AG04449 (cell line): ENCODE data around the gene IQGAP2.

Source experiments
- CTCF ChIA-PET: fragments of 350-600 bp; formaldehyde crosslinking; extraction: SDS; loops from one replicate; lab custom pipeline; 2021; ENCODE audit warnings: antibody characterized with exemption; lab: Yijun Ruan, JAX
- POLR2A ChIA-PET: fragments of 400-600, 350-600 bp; formaldehyde crosslinking; extraction: SDS; loops from one replicate; lab custom pipeline; 2020; ENCODE audit warnings: antibody characterized with exemption, inconsistent platforms; lab: Yijun Ruan, JAX
- DNase-seq: peaks from one replicate; pipeline ENCODE4 v3.0.0-alpha.2; 2010; ENCODE audit warnings: low read depth, low spot score
- H3K4me3 ChIP-seq: 2 replicates; pipeline ENCODE4 v1.5.1; 2011; ENCODE audit warnings: low read depth, mild to moderate bottlenecking, control low read depth, low read length
- TF ChIP-seq, protein P1 (sequence below): IDR thresholded peaks from one replicate; pipeline ENCODE4 v1.5.1; 2011; ENCODE audit warnings: mild to moderate bottlenecking, moderate library complexity, low read length, control low read depth, inconsistent platforms; ENCODE audit not compliant: insufficient read depth; ENCODE audit errors: missing control alignments

The IQGAP2 gene

DNA sequence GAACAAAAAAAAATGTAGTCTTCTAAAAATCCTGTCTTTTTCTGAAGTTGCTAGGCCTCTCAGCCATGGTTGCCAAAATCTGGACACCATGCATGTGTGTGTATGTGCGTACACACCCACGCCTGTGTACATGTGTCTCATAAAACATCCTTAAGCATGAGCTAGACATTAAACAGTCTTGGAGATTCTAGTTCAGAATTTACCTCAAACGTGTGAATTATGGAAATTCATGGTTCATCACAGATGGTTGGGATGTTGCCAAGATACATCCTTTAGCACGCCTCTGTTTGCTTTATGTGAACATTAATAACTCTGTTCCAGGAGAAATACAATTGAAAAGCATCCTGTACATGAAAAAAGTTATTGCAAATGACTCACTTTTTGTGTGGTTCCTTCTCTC, 167.1 kb downstream of the IQGAP2 start:
- no peak overlapping the region for H3K4me3 ChIP-seq
- ChIA-PET CTCF (interaction anchor here (1.1 kb wide), 1 partner anchor 11 kb away, joined by 3 read pairs; no protein-coding TSS in a partner anchor), POLR2A (no interaction called here)
- no peak for DNase-seq
- TF ChIP-seq, protein P1, sequence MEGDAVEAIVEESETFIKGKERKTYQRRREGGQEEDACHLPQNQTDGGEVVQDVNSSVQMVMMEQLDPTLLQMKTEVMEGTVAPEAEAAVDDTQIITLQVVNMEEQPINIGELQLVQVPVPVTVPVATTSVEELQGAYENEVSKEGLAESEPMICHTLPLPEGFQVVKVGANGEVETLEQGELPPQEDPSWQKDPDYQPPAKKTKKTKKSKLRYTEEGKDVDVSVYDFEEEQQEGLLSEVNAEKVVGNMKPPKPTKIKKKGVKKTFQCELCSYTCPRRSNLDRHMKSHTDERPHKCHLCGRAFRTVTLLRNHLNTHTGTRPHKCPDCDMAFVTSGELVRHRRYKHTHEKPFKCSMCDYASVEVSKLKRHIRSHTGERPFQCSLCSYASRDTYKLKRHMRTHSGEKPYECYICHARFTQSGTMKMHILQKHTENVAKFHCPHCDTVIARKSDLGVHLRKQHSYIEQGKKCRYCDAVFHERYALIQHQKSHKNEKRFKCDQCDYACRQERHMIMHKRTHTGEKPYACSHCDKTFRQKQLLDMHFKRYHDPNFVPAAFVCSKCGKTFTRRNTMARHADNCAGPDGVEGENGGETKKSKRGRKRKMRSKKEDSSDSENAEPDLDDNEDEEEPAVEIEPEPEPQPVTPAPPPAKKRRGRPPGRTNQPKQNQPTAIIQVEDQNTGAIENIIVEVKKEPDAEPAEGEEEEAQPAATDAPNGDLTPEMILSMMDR, result no peak

DNA sequence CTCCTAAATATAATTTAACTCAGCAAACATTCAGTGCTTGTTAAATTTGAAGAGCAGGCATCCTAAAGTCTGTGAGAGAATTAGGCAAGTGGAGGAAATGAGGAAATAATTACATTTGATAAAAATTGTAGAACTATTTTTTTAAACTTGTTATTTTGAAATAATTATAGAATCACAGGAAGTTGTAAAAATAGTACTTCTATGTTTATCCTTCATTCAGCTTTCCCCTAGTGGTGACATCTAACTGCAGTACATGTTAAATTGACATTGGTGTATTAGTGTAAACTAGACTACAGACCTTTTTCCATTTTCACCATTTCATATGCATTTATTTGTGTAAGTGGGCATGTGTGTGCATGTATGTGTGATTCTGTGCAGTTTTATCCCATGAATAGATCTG, 168.5 kb downstream of the IQGAP2 start:
- CTCF ChIA-PET, result interaction anchor here (1.2 to 1.5 kb wide), 4 partner anchors 9 to 203 kb away, joined by 3 to 4 read pairs (median 3); no protein-coding TSS in a partner anchor
- DNase-seq, result no peak
- H3K4me3 ChIP-seq, result no peak overlapping the region
- POLR2A ChIA-PET, result no interaction called here
- TF ChIP-seq, protein P1, result no peak

DNA sequence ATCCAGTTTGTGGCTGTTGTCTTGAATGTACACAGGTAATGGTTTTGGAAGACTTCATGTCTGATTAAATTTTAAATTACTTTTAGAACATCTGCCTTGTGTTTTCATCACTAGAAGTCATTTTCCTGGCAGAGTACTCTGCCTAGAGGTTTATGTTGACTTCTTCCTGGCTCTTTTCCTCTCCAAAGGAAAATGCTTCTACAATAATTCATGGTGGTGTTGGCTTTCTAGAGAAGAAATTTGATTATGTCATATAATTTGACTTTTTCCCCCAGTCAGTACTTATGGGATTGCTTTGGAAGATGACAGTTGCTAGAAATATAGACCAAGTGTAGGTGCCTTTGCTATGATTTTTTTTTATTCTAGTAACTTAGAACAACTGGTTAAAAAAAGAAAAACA, 173.4 kb downstream of the IQGAP2 start:
- no peak overlapping the region for H3K4me3 ChIP-seq
- POLR2A ChIA-PET, result no interaction called here
- CTCF ChIA-PET, result interaction anchor here (1.1 kb wide), 1 partner anchor 24 kb away, joined by 3 read pairs; no protein-coding TSS in a partner anchor
- TF ChIP-seq, protein P1, result no peak
- no peak for DNase-seq

GRCh38 chr5:76576996-76577395, 173.9 kb downstream of the IQGAP2 start:
- TF ChIP-seq, protein P1, result no peak
- ChIA-PET CTCF (interaction anchor here (1.1 to 1.2 kb wide), 2 partner anchors 10 to 23 kb away, joined by 3 read pairs; no protein-coding TSS in a partner anchor), POLR2A (no interaction called here)
- H3K4me3 ChIP-seq, result no peak overlapping the region
- no peak for DNase-seq

GRCh38 chr5:76579166-76579937, 176.3 kb downstream of the IQGAP2 start:
- no peak for DNase-seq
- POLR2A ChIA-PET, result no interaction called here
- TF ChIP-seq, protein P1, result no peak
- CTCF ChIA-PET, result interaction anchor here (0.8 kb wide), 1 partner anchor 195 kb away, joined by 3 read pairs; no protein-coding TSS in a partner anchor
- H3K4me3 ChIP-seq, result no peak overlapping the region

DNA sequence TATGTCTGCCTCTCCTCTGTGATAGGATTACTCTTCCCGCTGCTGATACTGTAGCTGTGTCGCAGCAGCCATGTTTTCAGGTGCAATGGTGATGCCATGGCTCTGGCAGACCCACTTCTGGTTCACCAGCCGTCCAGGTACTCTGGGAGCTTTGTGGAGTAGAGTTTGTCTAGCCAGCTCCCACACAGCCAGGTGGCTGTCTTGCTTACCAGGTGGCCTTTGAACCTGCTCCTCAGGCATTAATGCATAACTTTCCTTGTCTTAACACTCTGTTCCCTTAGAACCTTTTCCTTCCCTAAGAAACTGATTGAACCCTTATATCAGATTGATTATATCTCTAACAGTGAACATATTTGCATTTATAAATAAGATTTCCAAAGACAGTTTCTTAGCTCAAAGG, 177.9 kb downstream of the IQGAP2 start:
- CTCF ChIA-PET, result interaction anchor here (0.7 to 1.1 kb wide), 3 partner anchors 9 to 59 kb away, joined by 3 read pairs; no protein-coding TSS in a partner anchor
- TF ChIP-seq, protein P1, result no peak
- no peak overlapping the region for H3K4me3 ChIP-seq

More for the DNA sequence above, 177.9 kb downstream of the IQGAP2 start:
- POLR2A ChIA-PET, result no interaction called here
- no peak for DNase-seq
